HL-60/S4 treated with retinoic acid at 250 ng/mL for 4 days and 3 days (cell line): Measurements from ENCODE around the gene NPY1R.

Experiments
- in situ Hi-C: fragments of 300-500 bp; cut with MboI; formaldehyde crosslinking; loops from 2 replicates; pipeline ENCODE4 v1.7.0; 2022; ENCODE audit warnings: low sequenced_read_pairs

Gene NPY1R

DNA sequence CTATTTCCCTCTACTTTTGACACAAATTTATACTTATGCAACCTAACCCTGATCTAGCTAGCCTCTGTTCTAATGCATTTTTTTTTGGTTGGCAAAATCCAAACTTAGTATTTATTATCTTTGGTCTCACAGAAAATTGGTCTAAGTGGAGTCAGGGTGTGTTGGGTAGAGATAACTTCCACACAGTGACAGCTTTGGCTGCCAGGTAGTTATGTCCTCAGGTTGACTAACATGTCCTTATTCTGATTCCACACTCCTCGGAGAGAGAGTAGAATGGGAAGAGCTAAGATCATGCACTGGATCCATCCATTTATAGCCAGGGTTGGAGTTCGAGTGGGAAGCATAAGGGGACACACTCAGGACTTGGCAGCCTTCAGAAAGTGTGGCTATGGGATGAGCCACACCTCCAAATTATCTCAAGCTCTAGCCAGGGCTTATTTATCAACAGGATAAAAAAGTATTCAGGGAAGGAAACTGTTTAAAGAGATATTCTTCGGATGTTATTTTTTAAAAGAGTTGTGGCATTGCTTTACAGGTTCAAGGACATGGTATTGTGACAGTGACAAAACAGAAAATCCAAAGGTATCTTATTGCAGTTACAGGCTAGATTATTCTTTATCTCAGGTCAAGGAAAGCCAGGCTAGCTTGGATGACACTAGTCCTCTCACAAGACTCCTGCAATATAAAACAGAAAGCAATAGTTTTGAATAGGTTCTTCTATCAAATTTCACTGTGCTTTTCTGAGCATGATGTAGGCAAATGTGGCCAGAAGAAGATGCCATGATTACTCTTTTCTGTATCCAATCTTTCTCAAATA lies 51.5 kb downstream of the NPY1R start:
- in situ Hi-C loops: no loop called here

DNA sequence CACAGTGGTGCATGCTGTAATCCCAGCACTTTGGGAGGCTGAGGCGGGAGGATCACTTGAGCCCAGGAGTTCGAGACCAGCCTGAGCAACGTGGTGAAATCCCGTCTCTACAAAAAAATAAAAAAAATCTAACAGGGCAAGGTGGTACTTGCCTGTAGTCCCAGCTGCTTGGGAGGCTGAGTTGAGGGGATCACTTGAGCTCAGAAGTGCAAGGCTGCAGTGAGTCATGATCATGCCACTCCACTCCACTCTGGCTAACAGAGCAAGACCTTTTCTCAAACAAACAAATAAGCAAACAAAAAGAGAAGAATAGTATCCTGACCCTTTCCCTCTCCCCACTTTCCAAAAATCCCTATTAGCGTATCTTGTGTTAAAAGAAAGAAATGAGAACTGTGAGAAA lies 52.7 kb downstream of the NPY1R start:
- in situ Hi-C loops: no loop called here

DNA sequence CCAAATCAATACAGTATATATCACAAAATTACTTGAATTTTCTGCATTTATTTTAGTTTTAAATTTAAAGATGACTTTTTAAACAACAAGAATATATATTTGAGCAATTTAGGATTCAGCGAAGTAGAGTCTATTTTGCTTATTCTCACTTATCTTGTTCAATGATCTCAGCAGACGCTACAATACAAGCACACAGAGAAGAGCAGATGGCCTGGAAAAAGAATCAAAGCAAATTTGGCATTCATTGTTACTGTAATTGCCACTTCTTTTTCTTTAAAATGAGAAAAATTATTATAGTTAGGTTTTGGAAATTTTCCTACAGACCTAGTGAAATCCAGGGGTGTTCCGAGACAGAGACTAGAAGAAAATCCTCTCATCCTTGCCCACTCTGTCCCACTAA lies 57.5 kb downstream of the NPY1R start:
- in situ Hi-C loops: no loop called here
